M059J (cell line): ENCODE data around the gene OR2V1. TPM values are rescaled to one million over a fixed set of nuclear protein-coding genes. Genes with fewer than 3 reads are reported as not detected.

Source experiments
- total RNA-seq: library from RNA; depleted of rRNA; stranded (reverse); fragments of >200 nt; shearing (Covaris generic); gene quantifications from 2 replicates; pipeline ENCODE4 v1.2.3, GENCODE V29; 2014; rRNA removed

The OR2V1 gene
- total RNA-seq, 1 experiment from 2014 or later: not detected

Other genes starting within 250 kb of the OR2V1 start
- gene BTNL8, start 232.0 kb downstream of the OR2V1 start, total RNA-seq: not detected in 2 replicates
- not detected in 2 replicates for gene BTNL3, start 142.3 kb downstream of the OR2V1 start, total RNA-seq
- gene BTNL9, start 90.9 kb downstream of the OR2V1 start, total RNA-seq: not detected in 2 replicates
- gene OR2V2, start 16.4 kb upstream of the OR2V1 start, total RNA-seq: not detected in 2 replicates
- 1.6 and 3.2 TPM in 2 replicates for gene TRIM7, start 74.0 kb upstream of the OR2V1 start, total RNA-seq
- gene TRIM41, start 92.1 kb upstream of the OR2V1 start, total RNA-seq: 6.5 and 9.0 TPM in 2 replicates
- gene RACK1, start 112.7 kb upstream of the OR2V1 start, total RNA-seq: 1,818 and 1,864 TPM in 2 replicates
- 2.2 and 5.7 TPM in 2 replicates for gene TRIM52, start 130.0 kb upstream of the OR2V1 start, total RNA-seq
- not detected in 2 replicates for gene OR4F3, start 236.1 kb upstream of the OR2V1 start, total RNA-seq